Stimulated activated CD4-positive, alpha-beta T cell treated with anti-CD3 and anti-CD28 coated beads, Interleukin-12 subunit alpha, Interleukin-12 subunit beta, amount 100 ng/mL, for 24 hours (primary cell): ENCODE results near the gene FLNA.
"Not testable (repeated sequence)": the region's sequence is repeated elsewhere in the genome, so short reads cannot be mapped to it uniquely, and the experiment has no call there.

Experiments used
- DNase-seq, 2 experiments: peaks; one replicate each; pipeline ENCODE4 v3.0.0-alpha.2; 2020; ENCODE audit warnings: low read depth in 2 of 2

FLNA gene

DNA sequence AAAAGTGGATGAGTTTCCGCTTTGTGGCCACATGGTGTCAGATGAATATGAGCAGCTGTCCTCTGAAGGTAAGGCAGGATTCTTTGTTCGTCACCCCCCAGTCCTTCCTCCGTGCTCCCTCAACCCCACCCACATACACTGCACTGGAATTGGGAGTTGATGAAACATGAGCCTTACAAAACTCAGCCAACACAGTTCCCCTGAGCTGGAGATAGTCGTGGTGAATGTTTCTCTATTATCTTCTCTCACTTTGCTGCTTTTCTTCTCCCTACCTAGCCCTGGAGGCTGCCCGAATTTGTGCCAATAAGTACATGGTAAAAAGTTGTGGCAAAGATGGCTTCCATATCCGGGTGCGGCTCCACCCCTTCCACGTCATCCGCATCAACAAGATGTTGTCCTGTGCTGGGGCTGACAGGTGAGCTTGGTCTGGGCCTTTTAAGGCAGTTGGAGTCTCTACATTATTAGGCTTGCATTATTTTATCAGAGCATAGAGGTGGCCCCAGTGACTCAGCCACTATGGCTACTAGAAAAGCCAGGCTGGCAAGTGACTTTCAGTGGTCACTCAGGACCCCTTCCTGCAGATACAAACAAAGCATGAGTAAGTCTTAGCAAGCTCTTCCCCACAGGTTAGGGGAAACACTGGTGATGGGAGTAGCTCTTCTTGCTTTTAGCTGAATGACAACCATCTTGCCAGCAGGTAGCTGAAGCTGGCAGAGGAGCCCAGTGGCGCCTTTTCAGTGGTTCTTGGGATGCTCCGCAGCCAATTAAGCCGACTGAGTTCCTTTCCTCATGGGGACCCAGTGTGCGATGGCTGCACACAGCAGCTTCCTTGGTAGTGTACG is 25.3 kb upstream of the FLNA start:
- DNase-seq: no peak

DNA sequence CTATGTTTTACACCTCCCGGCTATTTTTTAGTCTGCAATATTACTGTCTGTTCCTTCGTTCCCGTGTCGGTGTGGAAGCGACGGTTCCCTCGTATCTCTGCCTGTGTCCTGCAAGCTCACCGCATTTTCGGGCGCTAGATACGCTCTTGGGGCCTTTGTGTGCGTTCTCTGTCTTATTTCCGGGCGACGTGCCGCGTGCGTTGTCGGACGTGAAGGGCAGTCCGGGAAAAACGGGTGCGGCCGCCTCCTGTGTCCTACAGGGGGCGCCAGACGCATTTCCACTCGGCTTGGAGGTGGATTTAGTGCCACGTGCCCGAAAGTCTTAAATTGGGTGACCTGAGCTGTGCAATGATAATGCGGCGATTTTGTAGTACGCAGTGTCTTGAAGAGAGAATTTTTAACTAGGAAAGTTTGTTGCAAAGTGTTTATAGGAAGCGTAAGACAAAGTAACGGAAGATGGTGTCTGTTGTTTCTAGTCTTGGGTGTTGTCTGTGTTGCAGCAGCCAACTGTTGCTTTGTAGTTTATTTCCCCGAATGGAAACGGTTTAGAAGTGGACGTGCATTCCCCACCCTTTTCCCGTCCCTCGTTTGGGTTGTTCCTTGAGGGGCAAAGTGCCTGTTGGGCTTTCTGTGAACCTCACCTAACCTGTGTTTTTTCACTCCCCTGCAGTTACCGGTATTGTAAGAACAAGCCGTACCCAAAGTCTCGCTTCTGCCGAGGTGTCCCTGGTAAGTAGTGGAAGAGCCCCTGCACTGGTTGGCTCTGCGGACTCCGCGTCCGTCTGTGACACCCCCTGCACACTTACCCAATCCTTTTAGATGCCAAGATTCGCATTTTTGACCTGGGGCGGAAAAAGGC is 24.5 kb upstream of the FLNA start:
- peak; percentile 50 to 65 for DNase-seq

DNA sequence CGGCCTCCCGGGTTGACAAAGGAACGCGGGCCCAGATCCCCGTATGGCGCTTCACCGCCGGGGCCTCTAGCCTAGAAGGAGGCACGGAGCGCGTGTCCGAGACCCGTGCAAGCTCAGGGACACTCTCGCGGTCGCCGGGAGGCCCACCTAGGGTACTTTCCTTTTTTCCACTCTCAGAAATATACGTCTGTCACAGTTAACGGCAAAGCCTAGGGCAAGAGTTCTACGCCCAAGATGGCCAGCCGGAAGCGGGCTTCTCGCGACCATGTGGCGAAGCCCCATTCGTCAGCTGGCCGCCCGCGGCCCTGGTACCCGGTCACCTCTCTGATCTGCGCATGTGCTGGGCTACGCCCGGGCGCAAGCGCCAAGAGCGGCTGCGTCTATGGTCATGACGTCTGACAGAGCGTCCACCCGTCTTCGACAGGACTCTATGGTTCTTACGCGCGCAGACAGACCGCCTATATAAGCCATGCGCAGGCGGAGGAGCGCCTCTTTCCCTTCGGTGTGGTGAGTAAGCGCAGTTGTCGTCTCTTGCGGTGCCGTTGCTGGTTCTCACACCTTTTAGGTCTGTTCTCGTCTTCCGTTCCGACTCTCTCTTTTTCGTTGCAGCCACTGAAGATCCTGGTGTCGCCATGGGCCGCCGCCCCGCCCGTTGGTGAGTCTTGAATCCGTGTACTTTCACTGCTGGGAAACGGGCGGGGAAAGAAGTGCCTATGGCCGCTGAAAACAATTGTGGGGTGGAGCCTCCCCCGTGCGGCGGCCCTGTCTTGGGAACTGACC is 23.6 kb upstream of the FLNA start, which contains the start of gene RPL10:
TSS of gene RPL10 (plus strand) at position 490 of the 780 bp plus-strand sequence. CDS start at position 633, 143 bp downstream.
- peak; percentile 81 to 82 for DNase-seq

DNA sequence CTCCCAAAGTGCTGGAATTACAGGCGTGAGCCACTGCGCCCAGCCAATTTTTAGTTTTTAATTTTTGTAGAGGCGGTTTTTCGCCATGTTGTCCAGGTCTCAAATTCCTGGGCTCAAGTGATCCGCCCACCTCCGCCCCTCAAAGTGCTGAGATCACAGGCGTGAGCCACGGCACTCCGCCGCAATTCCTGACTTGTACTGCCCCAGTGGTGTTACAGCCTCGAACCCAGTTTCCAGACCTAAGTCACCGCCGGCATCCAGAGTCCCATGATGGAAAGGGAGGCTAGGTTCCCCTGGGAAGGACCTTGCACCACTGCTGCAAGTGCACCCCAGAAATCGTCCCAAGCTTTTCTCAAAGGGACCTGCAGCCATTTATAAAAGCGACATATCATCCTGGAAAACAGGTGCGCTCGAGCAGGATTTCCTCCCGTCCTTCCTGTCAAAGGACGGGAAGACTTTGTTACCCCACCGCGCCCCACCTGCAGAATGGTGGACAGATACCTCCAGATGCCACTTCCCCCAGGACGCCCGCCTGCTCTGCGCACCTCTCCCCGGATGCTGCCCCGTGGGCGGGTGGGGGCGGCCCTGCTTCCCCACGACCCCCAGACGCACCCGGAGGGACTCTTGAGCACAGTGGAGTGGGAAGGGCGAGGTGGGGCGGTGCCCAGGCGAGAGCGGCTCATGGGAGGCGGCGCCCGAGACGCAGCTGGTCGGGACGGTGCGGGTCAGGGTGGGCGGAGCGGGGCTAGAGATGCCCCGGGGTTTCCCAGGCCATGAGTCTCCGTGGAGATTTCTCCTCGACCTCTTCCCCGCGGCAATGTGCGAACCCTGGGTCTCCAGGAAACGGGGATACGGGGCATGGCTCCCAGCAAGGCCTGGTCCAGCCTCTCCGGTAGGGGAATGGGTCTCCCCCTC is 22.8 kb upstream of the FLNA start:
- DNase-seq: peak; percentile 52 to 64

DNA sequence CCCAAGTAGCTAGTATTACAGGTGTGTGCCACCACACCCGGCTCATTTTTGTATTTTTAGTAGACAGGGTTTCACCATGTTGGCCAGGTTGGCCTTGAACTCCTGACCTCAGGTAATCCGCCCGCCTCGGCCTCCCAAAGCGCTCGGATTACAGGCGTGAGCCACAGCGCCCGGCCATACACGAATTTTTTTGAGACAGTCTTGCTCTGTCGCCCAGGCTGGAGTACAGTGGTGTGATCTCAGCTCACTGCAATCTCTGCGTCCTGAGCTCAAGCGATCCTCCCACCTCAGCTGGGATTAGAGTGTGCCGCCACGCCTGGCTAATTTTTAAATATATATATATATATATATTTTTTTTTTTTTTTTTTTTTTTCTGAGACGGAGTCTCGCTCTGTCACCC is 21.9 kb upstream of the FLNA start:
- DNase-seq: not testable (repeated sequence)

DNA sequence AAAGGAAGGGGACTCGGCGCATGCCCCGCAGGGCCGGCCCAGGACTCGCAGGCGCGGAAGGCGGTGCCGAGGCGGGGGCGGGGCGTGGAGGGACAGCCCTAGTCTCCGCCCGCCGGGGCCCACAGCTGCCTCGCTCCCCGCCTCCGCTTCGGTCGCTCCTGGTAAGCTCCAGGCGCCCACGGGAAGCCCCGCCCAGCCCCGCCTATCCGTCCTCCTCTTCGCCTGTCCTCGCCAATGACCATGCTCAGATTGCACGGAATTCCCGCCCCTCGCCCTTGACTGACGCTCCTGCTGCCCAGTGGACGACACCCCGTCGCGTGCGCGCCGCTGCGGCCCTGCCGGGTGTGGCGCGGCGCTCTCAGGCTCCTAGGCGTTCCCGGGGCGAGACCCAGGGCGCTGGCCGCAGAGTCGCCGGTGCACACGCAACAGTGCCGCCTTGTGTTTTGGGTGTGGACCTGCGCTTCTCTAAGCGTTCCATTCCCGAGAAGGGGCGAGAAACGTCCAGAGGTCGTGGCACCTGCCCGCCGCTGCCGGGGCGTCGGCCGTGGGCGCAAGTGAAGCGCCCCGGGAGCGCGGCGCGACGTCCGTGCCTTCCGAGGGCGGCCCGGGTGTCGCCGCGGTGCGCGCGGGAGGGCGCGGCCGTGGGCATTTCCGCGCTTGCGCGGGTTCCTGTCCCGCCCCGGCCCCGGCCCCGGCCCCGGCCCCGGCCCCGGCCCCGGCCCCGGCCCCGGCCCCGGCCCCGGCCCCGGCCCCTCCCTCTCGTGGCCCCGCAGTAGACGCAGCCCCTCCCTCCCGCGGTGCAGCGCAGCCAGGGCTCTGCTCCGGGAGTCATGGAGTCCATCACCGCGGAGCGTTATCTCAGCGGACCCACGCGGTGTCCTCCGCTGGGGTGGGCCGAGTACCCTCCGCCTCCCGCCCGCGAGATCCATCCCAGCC is 15.6 kb upstream of the FLNA start:
- not testable (repeated sequence) for DNase-seq

DNA sequence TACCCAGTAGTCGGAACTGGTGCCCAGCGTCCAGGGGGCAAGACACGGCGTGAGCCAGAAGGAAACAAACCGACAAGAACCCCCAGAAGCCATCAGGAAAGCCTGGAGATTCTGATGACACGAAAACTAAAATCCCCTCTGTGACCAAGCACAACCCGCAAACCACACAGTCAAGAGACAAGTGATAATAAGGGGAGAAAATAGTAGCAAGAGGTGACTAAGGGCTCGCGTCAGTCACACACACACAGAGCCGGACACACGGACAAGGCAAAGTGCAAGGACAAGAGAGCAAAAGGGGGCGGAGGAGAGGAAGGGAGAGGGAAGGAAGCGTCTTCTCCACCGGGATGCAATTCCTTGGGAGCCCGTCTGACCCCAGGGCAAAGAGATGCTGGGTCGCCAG is 14.2 kb upstream of the FLNA start:
- not testable (repeated sequence) for DNase-seq

DNA sequence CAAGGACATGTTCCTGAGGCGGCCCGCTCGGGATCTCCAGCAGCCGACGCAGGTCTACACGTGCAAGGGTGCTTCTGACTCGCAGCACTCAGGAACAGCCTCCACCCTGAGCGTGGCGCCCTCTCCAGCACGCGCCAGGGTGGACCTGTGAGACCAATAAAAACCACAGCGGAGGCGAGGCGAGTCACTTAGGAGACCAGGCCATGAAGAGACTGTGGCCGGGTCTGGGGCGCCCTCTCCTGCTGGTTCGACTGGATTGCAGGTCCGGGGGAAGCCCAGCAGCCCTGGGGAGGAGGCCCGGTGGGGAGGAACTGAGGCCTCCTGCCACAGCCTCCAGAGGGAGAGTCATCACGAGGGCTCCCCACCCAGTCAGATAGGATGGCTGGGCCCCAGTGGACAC is 13.7 kb upstream of the FLNA start:
- DNase-seq: not testable (repeated sequence)

DNA sequence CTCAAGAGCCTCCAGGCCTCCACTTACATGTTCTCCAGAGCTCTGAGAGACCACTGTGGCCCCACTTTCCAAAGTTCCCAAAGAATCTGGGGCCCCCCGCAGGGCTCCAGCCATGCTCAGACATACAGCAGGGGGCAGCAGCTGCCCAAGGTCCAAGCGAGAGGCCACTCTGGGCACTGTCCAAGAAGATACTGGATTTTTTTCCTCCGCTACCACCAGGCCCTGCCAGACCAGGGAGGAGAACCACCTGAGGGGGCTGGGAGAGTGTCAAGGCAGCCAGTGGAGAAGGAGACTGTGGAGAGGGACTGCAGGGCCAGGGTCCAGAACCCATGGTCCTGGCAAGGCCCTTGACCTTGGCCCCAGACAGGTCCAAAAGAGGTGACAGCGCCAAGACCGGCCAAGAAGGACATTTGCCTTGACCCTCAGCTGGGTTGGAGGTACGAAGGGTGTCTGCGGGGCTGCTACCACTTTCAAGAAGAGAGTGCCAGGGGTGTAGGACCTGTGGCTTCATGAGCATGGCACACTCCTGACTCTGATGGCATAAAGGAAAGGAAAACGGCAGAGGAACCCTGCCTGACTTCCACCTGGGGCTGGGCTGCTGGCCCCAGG is 10.0 kb upstream of the FLNA start:
- no peak for DNase-seq

DNA sequence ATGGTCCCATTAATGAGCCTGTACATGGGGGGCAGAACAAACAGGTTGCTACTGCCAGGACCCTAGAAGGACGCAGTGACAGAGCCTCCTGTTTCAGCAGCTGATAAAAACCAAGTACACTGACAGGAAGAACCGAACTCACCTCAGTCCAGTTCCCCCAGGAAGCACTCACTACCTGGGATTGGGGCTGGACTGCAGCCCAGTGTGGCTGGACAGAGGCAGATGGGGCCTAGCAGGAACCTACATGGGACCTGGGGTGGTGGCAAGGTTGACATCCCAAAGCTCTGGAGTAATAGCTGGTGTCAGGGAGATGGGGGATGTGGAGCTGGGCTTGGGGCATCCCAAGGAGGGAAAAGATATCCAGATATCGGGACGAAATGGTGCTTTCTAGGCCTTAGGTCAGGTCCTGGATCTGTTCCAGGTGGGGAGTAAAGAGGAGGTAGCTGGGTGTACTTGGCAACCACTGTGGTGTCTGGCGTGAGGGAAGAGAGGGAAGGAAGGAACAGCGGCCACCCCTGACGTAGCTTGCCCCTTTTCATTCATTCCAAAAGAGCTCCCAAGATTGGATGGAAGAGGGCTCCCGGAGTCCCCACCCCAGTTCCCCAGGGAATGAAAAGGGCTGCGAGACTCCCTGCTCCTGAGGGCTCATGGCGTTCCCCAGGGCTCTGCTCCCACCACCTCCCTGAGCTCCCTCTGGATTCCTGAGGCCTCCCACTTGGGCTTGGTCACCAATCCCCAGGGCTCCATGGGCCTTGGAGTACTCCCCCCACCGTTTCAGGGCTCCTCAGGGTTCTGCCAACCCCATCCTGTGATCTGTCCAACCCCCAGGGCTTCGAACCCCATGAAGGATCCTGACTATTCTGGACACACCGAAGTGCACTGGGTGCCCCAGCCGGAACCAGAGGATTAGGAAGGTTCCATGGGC is 9.2 kb upstream of the FLNA start:
- DNase-seq: no peak

DNA sequence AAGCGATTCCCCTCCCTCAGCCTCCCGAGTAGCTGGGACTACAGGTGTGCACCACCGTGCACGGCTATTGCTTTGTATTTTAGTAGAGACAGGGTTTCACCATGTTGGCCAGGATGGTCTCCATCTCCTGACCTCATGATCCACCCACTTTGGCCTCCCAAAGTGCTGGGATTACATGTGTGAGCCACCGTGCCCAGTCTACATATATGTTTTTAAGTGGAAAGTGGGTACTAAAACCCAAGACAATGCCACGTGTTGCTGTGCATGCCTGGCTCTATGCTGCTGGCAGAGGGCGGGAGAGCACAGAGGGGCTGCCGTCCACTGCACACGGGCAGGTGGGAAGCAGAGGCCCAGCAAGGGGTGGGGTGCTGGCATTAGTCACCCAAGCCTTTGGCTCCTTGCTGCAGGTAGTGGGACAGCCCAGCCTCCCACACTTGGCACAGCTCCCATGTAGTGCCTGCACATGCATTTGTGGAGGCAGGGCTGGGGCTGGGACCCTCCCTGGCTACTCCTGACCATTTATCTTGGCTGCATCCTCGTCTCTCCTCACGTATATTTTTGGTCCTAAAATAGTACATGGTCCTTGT is 8.1 kb upstream of the FLNA start:
- no peak for DNase-seq

DNA sequence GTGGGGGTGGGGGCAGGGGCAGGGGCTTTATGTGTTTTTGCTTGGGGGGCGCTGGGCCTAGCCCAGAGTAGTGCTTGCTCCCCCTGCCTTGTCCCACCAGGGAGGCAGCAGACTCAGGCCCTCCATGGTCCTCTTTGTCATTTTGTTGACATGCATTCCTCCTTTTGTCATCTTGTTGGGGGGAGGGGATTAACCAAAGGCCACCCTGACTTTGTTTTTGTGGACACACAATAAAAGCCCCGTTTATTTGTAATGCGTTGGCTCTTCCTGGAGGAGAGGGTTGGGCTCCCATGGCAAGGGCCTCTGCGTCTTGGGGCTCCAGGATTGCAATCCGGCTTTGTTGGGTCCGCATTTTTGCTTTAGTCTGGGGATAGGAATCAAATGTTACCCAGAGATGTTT is 6.8 kb upstream of the FLNA start:
- no peak for DNase-seq

DNA sequence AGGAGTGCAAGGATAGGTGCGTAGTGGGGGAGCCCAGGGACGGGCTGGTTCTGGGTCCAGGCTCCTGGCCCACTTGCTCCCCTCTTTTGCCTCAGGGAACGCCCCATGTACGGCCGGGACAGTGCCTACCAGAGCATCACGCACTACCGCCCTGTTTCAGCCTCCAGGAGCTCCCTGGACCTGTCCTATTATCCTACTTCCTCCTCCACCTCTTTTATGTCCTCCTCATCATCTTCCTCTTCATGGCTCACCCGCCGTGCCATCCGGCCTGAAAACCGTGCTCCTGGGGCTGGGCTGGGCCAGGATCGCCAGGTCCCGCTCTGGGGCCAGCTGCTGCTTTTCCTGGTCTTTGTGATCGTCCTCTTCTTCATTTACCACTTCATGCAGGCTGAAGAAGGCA is 6.4 kb upstream of the FLNA start:
- DNase-seq: no peak

DNA sequence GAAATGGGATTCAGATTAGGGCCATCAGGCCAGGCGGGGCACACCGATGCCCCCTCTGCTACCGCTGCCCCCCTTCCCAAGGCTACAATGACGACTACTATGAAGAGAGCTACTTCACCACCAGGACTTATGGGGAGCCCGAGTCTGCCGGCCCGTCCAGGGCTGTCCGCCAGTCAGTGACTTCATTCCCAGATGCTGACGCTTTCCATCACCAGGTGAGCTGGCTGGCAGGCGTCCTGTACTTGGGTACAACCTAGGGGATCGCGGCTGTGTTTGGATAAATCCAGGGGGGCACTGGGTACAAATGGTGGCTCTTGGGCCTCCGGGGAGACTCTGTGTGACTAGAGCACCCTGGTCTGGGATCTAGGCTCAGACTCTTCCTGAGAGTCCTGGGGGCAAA is 5.7 kb upstream of the FLNA start:
- DNase-seq: no peak

DNA sequence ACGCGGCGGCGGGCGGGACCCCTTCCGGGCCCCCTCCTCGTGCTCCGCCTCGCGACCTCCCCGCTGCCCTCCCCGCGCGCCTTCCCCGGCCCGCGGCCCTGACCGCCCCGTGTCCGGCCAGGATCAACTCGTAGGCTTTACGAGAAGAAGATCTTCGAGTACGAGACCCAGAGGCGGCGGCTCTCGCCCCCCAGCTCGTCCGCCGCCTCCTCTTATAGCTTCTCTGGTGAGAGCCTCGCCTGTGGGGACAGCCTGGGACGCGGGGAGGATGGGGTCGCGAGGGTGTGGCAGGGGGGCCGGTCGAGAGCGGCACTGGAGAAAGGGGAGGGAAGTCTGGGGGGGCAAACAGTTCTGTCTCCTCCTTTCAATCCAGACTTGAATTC is 5.1 kb upstream of the FLNA start:
- DNase-seq: no peak

DNA sequence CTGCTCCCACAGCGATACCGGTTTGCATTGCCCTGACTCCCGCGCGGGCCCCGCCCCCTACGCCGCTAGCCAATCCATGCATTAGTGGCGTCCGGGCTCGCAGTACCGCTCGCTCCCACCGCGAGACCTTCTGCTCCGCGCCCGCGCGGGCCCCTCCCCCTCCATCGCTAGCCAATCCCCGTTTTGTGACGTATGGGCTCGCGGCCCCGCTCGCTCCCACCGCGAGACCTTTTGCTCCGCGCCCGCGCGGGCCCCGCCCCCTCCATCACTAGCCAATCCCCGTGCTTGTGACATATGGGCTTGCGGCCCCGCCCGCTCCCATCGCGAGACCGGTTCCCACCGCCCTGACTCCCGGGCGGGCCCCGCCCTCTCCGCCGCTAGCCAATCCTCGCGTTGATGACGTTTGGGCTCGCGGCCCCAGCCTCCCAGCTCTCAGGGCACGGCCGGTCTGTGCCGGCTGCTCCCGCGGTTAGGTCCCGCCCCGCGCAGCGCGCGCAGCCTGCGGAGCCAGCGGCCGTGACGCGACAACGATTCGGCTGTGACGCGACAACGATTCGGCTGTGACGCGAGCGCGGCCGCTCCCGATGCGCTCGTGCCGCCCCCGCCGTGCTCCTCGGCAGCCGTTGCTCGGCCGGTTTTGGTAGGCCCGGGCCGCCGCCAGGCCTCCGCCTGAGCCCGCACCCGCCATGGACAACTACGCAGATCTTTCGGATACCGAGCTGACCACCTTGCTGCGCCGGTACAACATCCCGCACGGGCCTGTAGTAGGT is 4.5 kb upstream of the FLNA start, which contains the start of gene EMD:
TSS of gene EMD (plus strand) at position 497 of the 770 bp plus-strand sequence. CDS start at position 687, 190 bp downstream.
- peak; percentile 90 to 92 for DNase-seq
